ENCODE data around the gene HOXD10.
A peak's percentile ranks its signal among the peaks of the same experiment; 100 is the strongest.

The HOXD10 gene

DNA sequence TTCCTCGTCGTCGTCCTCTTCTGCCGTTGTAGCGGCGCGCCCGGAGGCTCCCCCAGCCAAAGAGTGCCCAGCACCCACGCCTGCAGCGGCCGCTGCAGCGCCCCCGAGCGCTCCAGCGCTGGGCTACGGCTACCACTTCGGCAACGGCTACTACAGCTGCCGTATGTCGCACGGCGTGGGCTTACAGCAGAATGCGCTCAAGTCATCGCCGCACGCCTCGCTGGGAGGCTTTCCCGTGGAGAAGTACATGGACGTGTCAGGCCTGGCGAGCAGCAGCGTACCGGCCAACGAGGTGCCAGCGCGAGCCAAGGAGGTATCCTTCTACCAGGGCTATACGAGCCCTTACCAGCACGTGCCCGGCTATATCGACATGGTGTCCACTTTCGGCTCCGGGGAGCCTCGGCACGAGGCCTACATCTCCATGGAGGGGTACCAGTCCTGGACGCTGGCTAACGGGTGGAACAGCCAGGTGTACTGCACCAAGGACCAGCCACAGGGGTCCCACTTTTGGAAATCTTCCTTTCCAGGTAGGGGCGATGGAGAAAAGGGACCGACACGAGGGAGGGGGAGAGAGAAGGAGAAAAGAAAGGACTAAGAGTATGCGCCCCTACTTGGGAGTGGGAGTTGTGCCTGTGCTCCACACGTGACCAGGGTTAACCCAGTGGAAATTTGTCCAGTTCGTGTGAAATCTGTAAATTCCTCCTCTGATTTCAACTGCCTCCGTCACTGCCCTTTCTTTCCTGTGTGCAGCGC, 23.3 kb upstream of the HOXD10 start:
- in situ Hi-C loops (cut with HindIII; ENCODE audit: low pct_unique_long_range_greater_than_20kb, low sequenced_read_pairs): no loop called here
- no peak for TF ChIP-seq JUND (IDR thresholded peaks at IDR 0.05; ENCODE audit: low read depth)
- no peak for DNase-seq (ENCODE audit: low read depth in 1 of 2, low spot score in 1 of 2)

DNA sequence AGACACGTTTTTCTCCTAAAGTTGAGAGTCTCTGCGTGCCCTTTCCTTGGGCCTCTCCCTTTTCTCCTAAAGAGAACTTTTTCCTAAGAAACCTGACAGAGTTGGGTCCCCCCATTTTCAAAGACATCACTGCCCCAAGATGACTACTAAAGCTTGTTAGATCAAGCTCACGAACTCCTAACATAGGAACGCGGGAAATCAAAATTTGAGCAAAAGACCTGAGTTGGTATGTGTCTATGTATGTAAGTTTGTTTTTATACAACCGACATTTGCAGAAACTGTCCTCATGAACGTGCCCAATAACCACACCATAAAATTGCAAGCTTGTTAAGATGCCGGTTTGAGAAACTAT, 22.7 kb upstream of the HOXD10 start:
- in situ Hi-C loops (cut with HindIII; ENCODE audit: low pct_unique_long_range_greater_than_20kb, low sequenced_read_pairs): no loop called here
- TF ChIP-seq JUND (IDR thresholded peaks at IDR 0.05; ENCODE audit: low read depth): no peak

DNA sequence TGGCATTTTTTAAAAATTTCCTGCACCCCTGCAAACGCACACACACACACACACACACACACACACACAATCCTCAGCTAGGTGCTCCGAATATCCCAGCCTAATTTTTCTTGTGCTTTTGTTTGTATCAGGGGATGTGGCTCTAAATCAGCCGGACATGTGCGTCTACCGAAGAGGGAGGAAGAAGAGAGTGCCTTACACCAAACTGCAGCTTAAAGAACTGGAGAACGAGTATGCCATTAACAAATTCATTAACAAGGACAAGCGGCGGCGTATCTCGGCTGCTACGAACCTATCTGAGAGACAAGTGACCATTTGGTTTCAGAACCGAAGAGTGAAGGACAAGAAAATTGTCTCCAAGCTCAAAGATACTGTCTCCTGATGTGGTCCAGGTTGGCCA, 22.2 kb upstream of the HOXD10 start:
- in situ Hi-C loops (cut with HindIII; ENCODE audit: low pct_unique_long_range_greater_than_20kb, low sequenced_read_pairs): no loop called here
- no peak for DNase-seq (ENCODE audit: low read depth in 1 of 2, low spot score in 1 of 2)
- no peak for TF ChIP-seq JUND (IDR thresholded peaks at IDR 0.05; ENCODE audit: low read depth)

More for the DNA sequence above, 22.7 kb upstream of the HOXD10 start:
- no peak for DNase-seq (ENCODE audit: low read depth in 1 of 2, low spot score in 1 of 2)

GRCh38 chr2:176095421-176095820, 21.2 kb upstream of the HOXD10 start:
- TF ChIP-seq JUND (IDR thresholded peaks at IDR 0.05; ENCODE audit: low read depth): no peak
- no peak for DNase-seq (ENCODE audit: low read depth in 1 of 2, low spot score in 1 of 2)
- in situ Hi-C loops (cut with HindIII; ENCODE audit: low pct_unique_long_range_greater_than_20kb, low sequenced_read_pairs): no loop called here

DNA sequence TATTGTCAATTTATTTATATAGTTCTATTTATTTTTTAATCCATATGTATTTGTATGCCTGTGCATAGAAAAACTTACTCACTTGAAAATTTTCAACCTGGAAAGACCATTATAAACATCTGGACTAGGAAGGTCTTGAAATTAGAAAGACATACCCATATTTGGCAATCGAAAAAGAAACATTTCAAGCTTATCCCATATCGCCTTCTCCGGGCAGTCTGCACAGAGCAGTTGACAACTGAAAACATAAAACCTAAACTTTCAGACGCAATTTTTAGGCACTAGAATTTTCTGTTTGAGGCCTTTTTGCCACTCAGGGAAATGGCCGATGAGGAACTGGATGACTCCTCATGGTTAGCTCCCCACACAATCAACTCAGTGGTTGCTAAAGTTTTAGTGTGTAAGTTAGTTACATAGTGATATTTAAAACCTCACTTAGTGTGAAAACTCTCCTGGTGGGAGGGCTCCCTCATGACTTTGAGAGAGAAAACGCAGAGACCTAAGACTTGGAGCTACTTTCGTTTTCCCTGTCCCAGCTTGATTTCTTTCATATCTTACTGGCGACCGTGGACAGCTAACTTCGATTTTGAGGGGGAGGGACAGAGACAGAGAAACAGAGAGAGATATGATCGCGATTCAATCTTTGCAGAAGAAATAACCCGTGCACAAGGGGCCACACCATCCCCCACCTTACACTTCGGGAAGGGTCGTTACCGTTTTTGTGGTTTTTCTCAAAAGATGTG, 20.2 kb upstream of the HOXD10 start:
- in situ Hi-C loops (cut with HindIII; ENCODE audit: low pct_unique_long_range_greater_than_20kb, low sequenced_read_pairs): no loop called here
- DNase-seq (ENCODE audit: low read depth in 1 of 2, low spot score in 1 of 2): peak in 1 of 2 experiments; percentile 30
- TF ChIP-seq JUND (IDR thresholded peaks at IDR 0.05; ENCODE audit: low read depth): no peak

- TF ChIP-seq JUND (IDR thresholded peaks at IDR 0.05; ENCODE audit: low read depth): no peak
- in situ Hi-C loops (cut with HindIII; ENCODE audit: low pct_unique_long_range_greater_than_20kb, low sequenced_read_pairs): no loop called here
- DNase-seq (ENCODE audit: low read depth in 1 of 2, low spot score in 1 of 2): peak; percentile 86 to 92
Observed at GRCh38 chr2:176096986-176097819, 19.4 kb upstream of the HOXD10 start.

DNA sequence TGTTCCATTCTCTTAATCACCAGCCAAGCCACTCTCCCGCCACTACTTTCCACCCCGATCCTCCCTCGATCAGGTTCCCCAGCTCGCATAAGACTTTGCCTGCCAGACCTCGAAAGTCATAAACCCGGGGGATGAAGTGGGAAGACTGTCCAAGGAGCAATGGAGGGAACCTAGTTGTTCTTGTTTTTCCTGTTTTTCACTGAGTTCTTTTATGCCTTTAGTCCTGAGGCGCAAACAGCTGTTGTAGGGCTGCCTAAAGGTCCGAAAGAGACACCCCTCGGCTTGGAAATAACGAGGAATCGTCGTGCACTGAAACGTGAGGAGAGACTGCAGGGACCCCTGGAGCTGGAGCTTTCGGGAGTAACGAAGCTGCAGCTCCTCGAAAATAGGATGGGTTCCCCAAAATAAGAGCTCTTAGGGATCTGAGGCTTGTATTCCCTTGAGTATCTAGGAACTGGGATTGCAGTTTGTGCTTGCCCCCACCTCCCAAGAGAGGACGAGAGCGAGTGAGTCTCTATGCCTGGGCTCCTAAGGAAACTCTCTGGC, 18.7 kb upstream of the HOXD10 start:
- in situ Hi-C loops (cut with HindIII; ENCODE audit: low pct_unique_long_range_greater_than_20kb, low sequenced_read_pairs): no loop called here
- no peak for TF ChIP-seq JUND (IDR thresholded peaks at IDR 0.05; ENCODE audit: low read depth)
- DNase-seq (ENCODE audit: low read depth in 1 of 2, low spot score in 1 of 2): no peak

GRCh38 chr2:176098366-176099158, 18.0 kb upstream of the HOXD10 start:
- DNase-seq (ENCODE audit: low read depth in 1 of 2, low spot score in 1 of 2): no peak
- in situ Hi-C loops (cut with HindIII; ENCODE audit: low pct_unique_long_range_greater_than_20kb, low sequenced_read_pairs): no loop called here
- no peak for TF ChIP-seq JUND (IDR thresholded peaks at IDR 0.05; ENCODE audit: low read depth)

- DNase-seq (ENCODE audit: low read depth in 1 of 2, low spot score in 1 of 2): no peak
- in situ Hi-C loops (cut with HindIII; ENCODE audit: low pct_unique_long_range_greater_than_20kb, low sequenced_read_pairs): no loop called here
- no peak for TF ChIP-seq JUND (IDR thresholded peaks at IDR 0.05; ENCODE audit: low read depth)
Observed at GRCh38 chr2:176099159-176099727, 17.3 kb upstream of the HOXD10 start.

GRCh38 chr2:176099728-176100546, 16.6 kb upstream of the HOXD10 start, which contains the start of gene HOXD12:
Gene HOXD12, plus strand, starts transcription at chr2:176099795. Its CDS starts 7 bp downstream, at chr2:176099802.
- TF ChIP-seq JUND (IDR thresholded peaks at IDR 0.05; ENCODE audit: low read depth): no peak
- DNase-seq (ENCODE audit: low read depth in 1 of 2, low spot score in 1 of 2): no peak
- in situ Hi-C loops (cut with HindIII; ENCODE audit: low pct_unique_long_range_greater_than_20kb, low sequenced_read_pairs): no loop called here

All from T47D (cell line).